Measurements from ENCODE around the gene CD46.

The CD46 gene

DNA sequence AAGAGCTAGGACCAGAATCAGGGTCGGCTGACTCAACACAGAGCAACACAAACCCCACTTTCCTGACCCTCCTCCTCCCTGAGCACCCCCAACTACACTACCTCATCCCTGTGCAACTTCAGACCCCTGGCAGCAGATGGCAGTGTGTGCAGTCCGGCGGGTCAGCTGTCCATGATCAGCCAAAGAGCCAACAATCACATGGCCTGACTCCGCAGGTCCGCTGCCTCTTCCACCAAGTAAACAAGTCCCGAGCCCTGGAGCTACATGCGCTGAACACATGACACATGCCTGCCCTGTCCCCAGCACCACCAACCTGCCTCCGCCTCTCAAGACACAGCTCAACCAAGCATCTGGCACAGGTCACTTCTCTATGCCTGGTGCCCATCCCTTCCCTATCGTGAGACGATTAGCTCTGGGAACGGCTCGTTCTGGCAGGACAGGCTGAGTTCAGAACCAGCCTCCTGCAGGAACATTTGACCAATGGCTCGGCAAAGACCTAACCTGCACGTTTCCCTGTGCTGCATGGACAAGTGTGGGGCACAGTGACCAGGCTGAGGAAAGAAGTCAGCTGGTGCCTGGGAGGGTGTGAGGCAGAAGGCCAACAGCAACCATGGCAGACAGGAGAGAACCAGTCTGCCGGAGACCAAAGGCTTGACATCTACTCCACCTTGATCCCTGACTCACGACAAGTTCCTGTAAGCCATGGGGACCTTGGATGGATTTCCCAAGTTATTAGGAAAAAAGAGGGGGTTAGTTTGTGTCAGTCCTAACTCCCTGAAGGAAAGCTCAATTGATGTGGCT, 60.3 kb downstream of the CD46 start:
- ChIA-PET CTCF (interaction anchor here (0.9 to 6.7 kb wide), 12 partner anchors 9 to 152 kb away, joined by 3 to 41 read pairs (median 4); no protein-coding TSS in a partner anchor), POLR2A (interaction anchor here (3.3 kb wide), 1 partner anchor 11 kb away, joined by 17 read pairs; no protein-coding TSS in a partner anchor)
- DNase-seq (ENCODE audit: extremely low spot score): no peak
- TF ChIP-seq, protein P1, sequence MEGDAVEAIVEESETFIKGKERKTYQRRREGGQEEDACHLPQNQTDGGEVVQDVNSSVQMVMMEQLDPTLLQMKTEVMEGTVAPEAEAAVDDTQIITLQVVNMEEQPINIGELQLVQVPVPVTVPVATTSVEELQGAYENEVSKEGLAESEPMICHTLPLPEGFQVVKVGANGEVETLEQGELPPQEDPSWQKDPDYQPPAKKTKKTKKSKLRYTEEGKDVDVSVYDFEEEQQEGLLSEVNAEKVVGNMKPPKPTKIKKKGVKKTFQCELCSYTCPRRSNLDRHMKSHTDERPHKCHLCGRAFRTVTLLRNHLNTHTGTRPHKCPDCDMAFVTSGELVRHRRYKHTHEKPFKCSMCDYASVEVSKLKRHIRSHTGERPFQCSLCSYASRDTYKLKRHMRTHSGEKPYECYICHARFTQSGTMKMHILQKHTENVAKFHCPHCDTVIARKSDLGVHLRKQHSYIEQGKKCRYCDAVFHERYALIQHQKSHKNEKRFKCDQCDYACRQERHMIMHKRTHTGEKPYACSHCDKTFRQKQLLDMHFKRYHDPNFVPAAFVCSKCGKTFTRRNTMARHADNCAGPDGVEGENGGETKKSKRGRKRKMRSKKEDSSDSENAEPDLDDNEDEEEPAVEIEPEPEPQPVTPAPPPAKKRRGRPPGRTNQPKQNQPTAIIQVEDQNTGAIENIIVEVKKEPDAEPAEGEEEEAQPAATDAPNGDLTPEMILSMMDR (IDR thresholded peaks at IDR 0.05; ENCODE audit: control extremely low read depth, extremely low read depth, low read depth, missing control alignments): peak; percentile 40

DNA sequence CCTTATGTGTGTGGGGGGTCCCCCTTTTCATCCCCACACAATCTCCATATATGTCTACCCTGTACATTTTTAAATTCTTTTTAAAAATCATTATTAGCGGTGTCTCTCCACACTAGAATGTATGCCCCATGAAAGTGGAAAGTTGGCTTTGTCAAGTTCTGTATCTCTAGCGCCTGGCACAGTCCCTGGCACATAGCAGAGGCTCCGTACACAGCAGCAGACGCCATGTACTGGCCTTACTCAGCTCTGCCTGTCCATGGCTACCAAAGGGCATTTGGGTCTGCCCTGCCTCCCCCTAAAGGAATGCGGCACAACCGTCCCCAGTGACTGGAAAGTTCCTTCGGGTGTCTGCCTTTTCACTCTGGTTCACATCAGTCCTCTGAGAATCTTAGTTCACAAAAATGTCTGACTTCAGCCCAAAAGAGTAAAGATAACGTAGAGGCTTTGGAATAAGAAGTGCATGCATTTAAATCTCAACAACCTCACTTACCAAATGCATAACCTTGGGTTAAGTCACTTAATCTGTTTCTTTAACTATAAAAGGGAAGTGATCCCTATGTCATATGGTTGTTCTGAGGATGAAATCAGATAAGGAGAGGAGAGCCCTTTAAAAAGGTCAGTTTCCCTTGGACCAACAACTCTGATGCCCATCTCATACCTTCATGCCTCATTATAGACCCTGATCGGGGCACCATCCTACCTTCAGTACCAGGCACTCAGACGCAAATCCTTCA, 61.1 kb downstream of the CD46 start:
- POLR2A ChIA-PET: interaction anchor here (3.3 kb wide), 1 partner anchor 10 kb away, joined by 17 read pairs; no protein-coding TSS in a partner anchor
- CTCF ChIA-PET: interaction anchor here (1.0 to 6.7 kb wide), 6 partner anchors 8 to 152 kb away, joined by 3 to 41 read pairs (median 12); no protein-coding TSS in a partner anchor
- TF ChIP-seq, protein P1 (IDR thresholded peaks at IDR 0.05; ENCODE audit: control extremely low read depth, extremely low read depth, low read depth, missing control alignments): no peak
- DNase-seq (ENCODE audit: extremely low spot score): no peak

DNA sequence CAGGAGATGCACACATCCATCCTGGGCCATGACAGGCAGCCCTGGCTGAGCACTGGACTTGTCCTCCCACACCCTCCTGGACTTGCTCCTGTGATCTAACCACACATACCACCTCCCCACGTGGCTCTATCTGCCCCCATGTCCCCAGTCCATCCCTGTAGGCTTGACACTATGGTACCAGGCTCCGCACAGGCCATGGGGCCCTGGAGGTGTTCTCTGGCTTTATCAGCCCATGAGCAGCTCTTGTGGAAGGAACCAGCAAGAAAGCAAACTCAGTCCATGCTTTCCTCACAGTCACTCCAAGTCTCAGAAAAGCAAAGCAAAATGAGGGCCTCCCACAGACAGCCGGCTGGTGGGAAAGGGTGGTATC, 61.6 kb downstream of the CD46 start:
- CTCF ChIA-PET: interaction anchor here (0.9 to 6.7 kb wide), 3 partner anchors 10 to 55 kb away, joined by 3 to 41 read pairs (median 28); no protein-coding TSS in a partner anchor
- POLR2A ChIA-PET: interaction anchor here (3.3 kb wide), 1 partner anchor 9 kb away, joined by 17 read pairs; no protein-coding TSS in a partner anchor
- no peak for DNase-seq (ENCODE audit: extremely low spot score)
- TF ChIP-seq, protein P1 (IDR thresholded peaks at IDR 0.05; ENCODE audit: control extremely low read depth, extremely low read depth, low read depth, missing control alignments): no peak

DNA sequence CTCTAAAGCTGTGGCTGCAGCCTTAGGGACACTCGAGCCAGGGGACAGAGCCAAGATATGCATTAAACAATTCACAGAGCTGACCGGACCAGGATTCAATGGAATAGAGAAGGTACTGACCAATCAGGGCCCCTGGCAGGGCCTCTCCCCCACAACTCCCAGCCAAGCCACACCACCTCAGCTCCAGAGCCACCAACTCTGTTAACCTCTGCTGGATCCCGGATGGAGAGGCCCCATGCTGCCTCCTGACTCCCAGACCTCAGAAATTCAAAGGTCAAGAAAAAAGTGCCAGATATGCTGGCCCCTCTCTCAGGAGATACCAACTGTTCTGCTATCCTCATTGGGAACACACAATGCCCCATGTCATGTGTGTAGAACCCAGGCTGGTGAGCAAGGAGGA, 62.1 kb downstream of the CD46 start:
- POLR2A ChIA-PET: interaction anchor here (3.3 kb wide), 1 partner anchor 9 kb away, joined by 17 read pairs; no protein-coding TSS in a partner anchor
- CTCF ChIA-PET: interaction anchor here (0.9 to 6.7 kb wide), 2 partner anchors 10 to 17 kb away, joined by 3 to 41 read pairs; no protein-coding TSS in a partner anchor
- TF ChIP-seq, protein P1 (IDR thresholded peaks at IDR 0.05; ENCODE audit: control extremely low read depth, extremely low read depth, low read depth, missing control alignments): no peak
- no peak for DNase-seq (ENCODE audit: extremely low spot score)

DNA sequence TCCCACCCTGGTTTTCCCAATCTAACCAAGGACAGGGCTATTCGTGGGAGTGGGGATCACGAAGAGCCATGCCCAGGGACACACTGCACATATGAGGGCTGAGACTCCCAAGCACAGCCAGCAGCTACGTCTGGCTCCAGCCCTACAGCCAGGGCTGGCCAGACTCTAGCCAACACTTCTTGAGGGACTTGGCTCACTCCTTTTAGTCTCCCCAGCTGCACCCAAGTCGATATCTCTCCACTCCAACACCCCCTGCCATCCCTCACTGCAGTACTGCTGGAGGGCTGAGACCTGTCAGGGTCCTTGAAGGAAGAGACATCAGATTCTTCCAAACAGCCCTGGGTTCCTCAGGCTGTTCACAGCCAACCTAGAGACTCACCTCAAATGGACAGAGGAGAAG, 62.6 kb downstream of the CD46 start:
- POLR2A ChIA-PET: interaction anchor here (3.3 kb wide), 1 partner anchor 8 kb away, joined by 17 read pairs; no protein-coding TSS in a partner anchor

More for the DNA sequence above, 62.6 kb downstream of the CD46 start:
- CTCF ChIA-PET: interaction anchor here (0.9 to 6.7 kb wide), 2 partner anchors 9 to 17 kb away, joined by 3 to 41 read pairs; no protein-coding TSS in a partner anchor
- TF ChIP-seq, protein P1 (IDR thresholded peaks at IDR 0.05; ENCODE audit: control extremely low read depth, extremely low read depth, low read depth, missing control alignments): no peak
- no peak for DNase-seq (ENCODE audit: extremely low spot score)

Measured in GM10248 (cell line).